Measurements from ENCODE around the gene PRKG1. TPM values are rescaled to one million over a fixed set of nuclear protein-coding genes. Genes with fewer than 3 reads are reported as not detected.

The PRKG1 gene
- polyA plus RNA-seq, 3 donors: not detected

DNA sequence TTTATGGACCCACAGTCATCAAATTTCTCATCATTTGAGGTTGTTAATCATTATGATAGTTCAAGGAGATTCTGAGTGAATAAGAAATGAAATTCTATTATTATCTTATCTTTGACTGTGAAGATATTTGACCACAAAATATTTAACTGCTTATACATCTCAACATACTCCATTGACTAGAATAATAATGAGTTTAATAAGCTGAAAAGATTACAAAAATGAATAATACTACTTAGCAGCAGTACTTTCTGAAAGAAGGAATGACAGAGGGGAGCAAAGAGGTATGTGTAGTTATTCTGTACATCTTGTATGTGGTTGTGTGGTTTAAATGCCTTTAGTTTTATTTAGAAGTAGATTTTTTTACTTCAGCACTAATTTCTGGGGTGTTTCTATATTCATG lies 214.2 kb downstream of the PRKG1 start:
- Mint-ChIP-seq H3K27ac (no peak overlapping the region), H3K4me1 (no peaks in the 10 kb centered on the region), H3K4me3 (no peak overlapping the region), H3K36me3 (no peaks in the 10 kb centered on the region), H3K9me3 (no peaks in the 10 kb centered on the region), H3K27me3 (ENCODE audit: low read depth in 3 of 3) (peaks cover 0 to 4% (median 1%) of the 10 kb centered on the region in 3 donors)
- H3K9ac ChIP-seq (ENCODE audit: insufficient read depth, low read length, poor library complexity, severe bottlenecking): no peak overlapping the region
- intact Hi-C loops (cut with micrococcal nuclease): no loop called here
- no peak for DNase-seq
- H3K27me3 ChIP-seq (ENCODE audit: control insufficient read depth in 2 of 2, insufficient read depth in 2 of 2, low read length in 2 of 2): no peaks in the 10 kb centered on the region
- no peak overlapping the region for H2AFZ ChIP-seq (ENCODE audit: insufficient read depth, low read depth, low read length, poor library complexity, severe bottlenecking)
- TF ChIP-seq, protein P1, sequence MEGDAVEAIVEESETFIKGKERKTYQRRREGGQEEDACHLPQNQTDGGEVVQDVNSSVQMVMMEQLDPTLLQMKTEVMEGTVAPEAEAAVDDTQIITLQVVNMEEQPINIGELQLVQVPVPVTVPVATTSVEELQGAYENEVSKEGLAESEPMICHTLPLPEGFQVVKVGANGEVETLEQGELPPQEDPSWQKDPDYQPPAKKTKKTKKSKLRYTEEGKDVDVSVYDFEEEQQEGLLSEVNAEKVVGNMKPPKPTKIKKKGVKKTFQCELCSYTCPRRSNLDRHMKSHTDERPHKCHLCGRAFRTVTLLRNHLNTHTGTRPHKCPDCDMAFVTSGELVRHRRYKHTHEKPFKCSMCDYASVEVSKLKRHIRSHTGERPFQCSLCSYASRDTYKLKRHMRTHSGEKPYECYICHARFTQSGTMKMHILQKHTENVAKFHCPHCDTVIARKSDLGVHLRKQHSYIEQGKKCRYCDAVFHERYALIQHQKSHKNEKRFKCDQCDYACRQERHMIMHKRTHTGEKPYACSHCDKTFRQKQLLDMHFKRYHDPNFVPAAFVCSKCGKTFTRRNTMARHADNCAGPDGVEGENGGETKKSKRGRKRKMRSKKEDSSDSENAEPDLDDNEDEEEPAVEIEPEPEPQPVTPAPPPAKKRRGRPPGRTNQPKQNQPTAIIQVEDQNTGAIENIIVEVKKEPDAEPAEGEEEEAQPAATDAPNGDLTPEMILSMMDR (IDR thresholded peaks at IDR 0.05): no peak
- H3K4me1 ChIP-seq (ENCODE audit: control insufficient read depth in 1 of 2, insufficient read depth in 2 of 2, low read length in 2 of 2): no peaks in the 10 kb centered on the region
- H3K79me2 ChIP-seq (ENCODE audit: insufficient read depth, low read length): no peaks in the 10 kb centered on the region
- no peak overlapping the region for H3K27ac ChIP-seq (ENCODE audit: low read depth in 1 of 2, low read length in 2 of 2)
- H3K9me3 ChIP-seq (replicated peaks in 1 of 2; ENCODE audit: control insufficient read depth in 1 of 2, insufficient read depth in 1 of 2, low read length in 2 of 2): no peaks in the 10 kb centered on the region
- H3K4me3 ChIP-seq (replicated peaks in 1 of 3; ENCODE audit: low read depth in 2 of 3, low read length in 3 of 3): no peak overlapping the region
- no peak overlapping the region for H3K4me2 ChIP-seq (replicated peaks; ENCODE audit: extremely low read depth, low read length, poor library complexity, severe bottlenecking)
- no peaks in the 10 kb centered on the region for H3K36me3 ChIP-seq (replicated peaks in 1 of 2; ENCODE audit: control insufficient read depth in 1 of 2, insufficient read depth in 2 of 2, low read length in 2 of 2)
- H4K20me1 ChIP-seq (ENCODE audit: insufficient read depth, low read length): no peaks in the 10 kb centered on the region

DNA sequence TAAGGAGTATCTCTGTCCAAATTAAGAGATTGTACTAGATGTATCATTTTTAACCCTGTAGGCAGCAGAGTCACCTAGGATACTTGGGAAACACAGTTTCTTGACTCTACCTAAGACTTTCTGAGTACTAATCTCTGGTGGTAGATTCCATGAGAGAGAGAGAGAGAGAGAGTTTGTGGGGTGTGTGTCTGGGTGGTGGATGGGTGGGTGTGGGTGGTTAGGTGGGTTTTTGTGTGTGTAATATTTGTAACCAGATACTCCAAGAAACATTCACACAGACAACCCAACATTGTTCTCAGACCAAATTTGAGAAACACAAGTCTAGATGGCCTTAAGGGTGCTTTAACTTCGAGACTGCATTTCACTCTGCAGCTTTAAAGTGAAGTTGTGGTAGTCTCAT lies 215.2 kb downstream of the PRKG1 start:
- no peak for DNase-seq
- peaks cover 0 to 4% (median 1%) of the 10 kb centered on the region in 3 donors for H3K27me3 Mint-ChIP-seq (ENCODE audit: low read depth in 3 of 3)
- TF ChIP-seq, protein P1 (IDR thresholded peaks at IDR 0.05): no peak
- H3K27ac ChIP-seq (ENCODE audit: low read depth in 1 of 2, low read length in 2 of 2): no peak overlapping the region
- H3K4me1 ChIP-seq (ENCODE audit: control insufficient read depth in 1 of 2, insufficient read depth in 2 of 2, low read length in 2 of 2): no peaks in the 10 kb centered on the region
- H3K4me2 ChIP-seq (replicated peaks; ENCODE audit: extremely low read depth, low read length, poor library complexity, severe bottlenecking): no peak overlapping the region
- H3K27ac Mint-ChIP-seq: no peak overlapping the region
- no peaks in the 10 kb centered on the region for H3K9me3 Mint-ChIP-seq
- no peak overlapping the region for H3K9ac ChIP-seq (ENCODE audit: insufficient read depth, low read length, poor library complexity, severe bottlenecking)
- H3K27me3 ChIP-seq (ENCODE audit: control insufficient read depth in 2 of 2, insufficient read depth in 2 of 2, low read length in 2 of 2): no peaks in the 10 kb centered on the region
- no peaks in the 10 kb centered on the region for H3K4me1 Mint-ChIP-seq
- no peaks in the 10 kb centered on the region for H3K79me2 ChIP-seq (ENCODE audit: insufficient read depth, low read length)
- H3K9me3 ChIP-seq (replicated peaks in 1 of 2; ENCODE audit: control insufficient read depth in 1 of 2, insufficient read depth in 1 of 2, low read length in 2 of 2): no peaks in the 10 kb centered on the region
- H3K36me3 Mint-ChIP-seq: no peaks in the 10 kb centered on the region
- no peak overlapping the region for H3K4me3 ChIP-seq (replicated peaks in 1 of 3; ENCODE audit: low read depth in 2 of 3, low read length in 3 of 3)
- H3K36me3 ChIP-seq (replicated peaks in 1 of 2; ENCODE audit: control insufficient read depth in 1 of 2, insufficient read depth in 2 of 2, low read length in 2 of 2): no peaks in the 10 kb centered on the region
- WGBS (ENCODE audit: insufficient coverage): no CpG with 5 or more reads among the region's 1 CpG
- no peak overlapping the region for H3K4me3 Mint-ChIP-seq
- intact Hi-C loops (cut with micrococcal nuclease): no loop called here
- H2AFZ ChIP-seq (ENCODE audit: insufficient read depth, low read depth, low read length, poor library complexity, severe bottlenecking): no peak overlapping the region
- H4K20me1 ChIP-seq (ENCODE audit: insufficient read depth, low read length): no peaks in the 10 kb centered on the region
